NCI-H1436 treated with DMSO at 0.1 percent for 48 hours (cell line): ENCODE results near the gene CYP1A1.
"Not testable (repeated sequence)": the region's sequence is repeated elsewhere in the genome, so short reads cannot be mapped to it uniquely, and the experiment has no call there.

Source experiments
- DNase-seq: peaks from one replicate; lab custom pipeline; 2025; lab: John Stamatoyannopoulos, UW

Gene CYP1A1

GRCh38 chr15:74738239-74738638 is 12.9 kb upstream of the CYP1A1 start:
- DNase-seq = not testable (repeated sequence)

- no peak for DNase-seq
Observed at GRCh38 chr15:74735305-74735704, 10.0 kb upstream of the CYP1A1 start.

GRCh38 chr15:74733269-74733668 is 7.9 kb upstream of the CYP1A1 start:
- no peak for DNase-seq

GRCh38 chr15:74732846-74733245 is 7.5 kb upstream of the CYP1A1 start:
- DNase-seq = no peak

GRCh38 chr15:74730619-74731316 is 5.4 kb upstream of the CYP1A1 start:
- no peak for DNase-seq

GRCh38 chr15:74729372-74729771 is 4.0 kb upstream of the CYP1A1 start:
- DNase-seq = not testable (repeated sequence)

GRCh38 chr15:74728699-74729098 is 3.4 kb upstream of the CYP1A1 start:
- not testable (repeated sequence) for DNase-seq

- DNase-seq = no peak
Observed at GRCh38 chr15:74727727-74728126, 2.4 kb upstream of the CYP1A1 start.

- no peak for DNase-seq
Observed at GRCh38 chr15:74726774-74727164, 1.4 kb upstream of the CYP1A1 start.

- no peak for DNase-seq
Observed at GRCh38 chr15:74725845-74726773, 781 bp upstream of the CYP1A1 start.

GRCh38 chr15:74724570-74725224 is 631 bp downstream of the CYP1A1 start:
- no peak for DNase-seq

GRCh38 chr15:74723754-74724334 is 1.5 kb downstream of the CYP1A1 start:
- peak; percentile 12 for DNase-seq

- no peak for DNase-seq
Observed at GRCh38 chr15:74723187-74723586, 2.1 kb downstream of the CYP1A1 start.

GRCh38 chr15:74722591-74722990 is 2.7 kb downstream of the CYP1A1 start:
- DNase-seq = no peak

- no peak for DNase-seq
Observed at GRCh38 chr15:74716651-74717050, 8.7 kb downstream of the CYP1A1 start.

- no peak for DNase-seq
Observed at GRCh38 chr15:74712311-74712710, 13.0 kb downstream of the CYP1A1 start.

GRCh38 chr15:74710319-74711094 is 14.8 kb downstream of the CYP1A1 start:
- no peak for DNase-seq

- no peak for DNase-seq
Observed at GRCh38 chr15:74709892-74710291, 15.4 kb downstream of the CYP1A1 start.

GRCh38 chr15:74709011-74709410 is 16.3 kb downstream of the CYP1A1 start:
- no peak for DNase-seq

- no peak for DNase-seq
Observed at GRCh38 chr15:74696808-74697207, 28.5 kb downstream of the CYP1A1 start.

- DNase-seq = no peak
Observed at GRCh38 chr15:74696398-74696729, 29.0 kb downstream of the CYP1A1 start.
